NOMO-1 treated with DMSO at 0.1 percent for 48 hours (cell line): Measurements from ENCODE around the gene CCNY.
"Not testable (repeated sequence)": the region's sequence is repeated elsewhere in the genome, so short reads cannot be mapped to it uniquely, and the experiment has no call there.

ENCODE experiments used
- DNase-seq: peaks from one replicate; lab custom pipeline; 2025; ENCODE audit not compliant: unreplicated experiment; lab: John Stamatoyannopoulos, UW

CCNY gene

GRCh38 chr10:35400595-35401268 is 64.4 kb downstream of the CCNY start:
- no peak for DNase-seq

GRCh38 chr10:35403491-35403890 is 67.2 kb downstream of the CCNY start:
- not testable (repeated sequence) for DNase-seq

GRCh38 chr10:35404077-35404476 is 67.8 kb downstream of the CCNY start:
- not testable (repeated sequence) for DNase-seq

- not testable (repeated sequence) for DNase-seq
Measured at GRCh38 chr10:35406003-35406630, 69.8 kb downstream of the CCNY start.

GRCh38 chr10:35407696-35408095 is 71.4 kb downstream of the CCNY start:
- DNase-seq, result not testable (repeated sequence)

- DNase-seq, result no peak
Measured at GRCh38 chr10:35409094-35409582, 72.8 kb downstream of the CCNY start.

- no peak for DNase-seq
Measured at GRCh38 chr10:35409808-35410207, 73.5 kb downstream of the CCNY start.

- no peak for DNase-seq
Measured at GRCh38 chr10:35412003-35412723, 75.9 kb downstream of the CCNY start.

GRCh38 chr10:35412900-35413491 is 76.7 kb downstream of the CCNY start:
- DNase-seq, result no peak

- no peak for DNase-seq
Measured at GRCh38 chr10:35413985-35414861, 77.9 kb downstream of the CCNY start.

GRCh38 chr10:35415505-35415904 is 79.2 kb downstream of the CCNY start:
- DNase-seq, result no peak

GRCh38 chr10:35416619-35417312 is 80.5 kb downstream of the CCNY start:
- DNase-seq, result no peak

- DNase-seq, result no peak
Measured at GRCh38 chr10:35417313-35417625, 81.0 kb downstream of the CCNY start.

GRCh38 chr10:35417795-35418194 is 81.5 kb downstream of the CCNY start:
- no peak for DNase-seq

- not testable (repeated sequence) for DNase-seq
Measured at GRCh38 chr10:35418580-35418979, 82.3 kb downstream of the CCNY start.

- no peak for DNase-seq
Measured at GRCh38 chr10:35420044-35420443, 83.7 kb downstream of the CCNY start.

GRCh38 chr10:35420827-35421552 is 84.7 kb downstream of the CCNY start:
- DNase-seq, result no peak

- DNase-seq, result no peak
Measured at GRCh38 chr10:35421553-35422178, 85.4 kb downstream of the CCNY start.

- no peak for DNase-seq
Measured at GRCh38 chr10:35422228-35422627, 85.9 kb downstream of the CCNY start.
